Loucy (cell line): ENCODE results near the gene CCL25.

Experiments
- H2AFZ ChIP-seq: fragments of 200-600 bp; sonication (generic); 2 replicates; pipeline ENCODE4 v1.6.0; 2016; ENCODE audit warnings: antibody characterized with exemption, mild to moderate bottlenecking, low read length, moderate library complexity
- H3F3A ChIP-seq: fragments of 200-600 bp; 2 replicates; pipeline ENCODE4 v1.6.0; 2016; ENCODE audit warnings: antibody characterized with exemption, low read depth, mild to moderate bottlenecking
- H3K27me3 ChIP-seq: fragments of 200-600 bp; sonication (generic); 2 replicates; pipeline ENCODE4 v1.6.1; 2014; ENCODE audit warnings: low read length, mild to moderate bottlenecking; ENCODE audit not compliant: insufficient read depth, poor library complexity, severe bottlenecking
- H3K36me3 ChIP-seq: fragments of 200-600 bp; sonication (generic); 2 replicates; pipeline ENCODE4 v1.6.1; 2016; ENCODE audit warnings: low read length; ENCODE audit not compliant: insufficient read depth
- H3K4me1 ChIP-seq: fragments of 200-600 bp; sonication (generic); 2 replicates; pipeline ENCODE4 v1.5.1; 2014; ENCODE audit warnings: low read length, mild to moderate bottlenecking; ENCODE audit not compliant: insufficient read depth, poor library complexity, severe bottlenecking
- H3K4me2 ChIP-seq: fragments of 200-600 bp; sonication (generic); 2 replicates; pipeline ENCODE4 v1.6.0; 2014; ENCODE audit warnings: antibody characterized with exemption, low read length, low read depth, mild to moderate bottlenecking; ENCODE audit not compliant: poor library complexity, severe bottlenecking
- H3K4me3 ChIP-seq: fragments of 200-600 bp; sonication (generic); 2 replicates; pipeline ENCODE4 v1.5.1; 2014; ENCODE audit warnings: low read length, mild to moderate bottlenecking, mixed read lengths; ENCODE audit not compliant: poor library complexity, severe bottlenecking
- H3K79me2 ChIP-seq: fragments of 200-600 bp; sonication (generic); 2 replicates; pipeline ENCODE4 v1.6.1; 2014; ENCODE audit warnings: low read length; ENCODE audit not compliant: insufficient read depth
- H3K9ac ChIP-seq: fragments of 200-600 bp; sonication (generic); 2 replicates; pipeline ENCODE4 v1.6.0; 2014; ENCODE audit warnings: mild to moderate bottlenecking, low read depth, low read length, moderate library complexity; ENCODE audit not compliant: poor library complexity, severe bottlenecking
- H3K9me2 ChIP-seq: fragments of 200-600 bp; sonication (generic); replicated peaks from 2 replicates; pipeline ENCODE4 v1.6.1; 2016; ENCODE audit warnings: low read depth, low read length, mixed read lengths
- H3K9me3 ChIP-seq: fragments of 200-600 bp; sonication (generic); 2 replicates; pipeline ENCODE4 v1.6.1; 2014; ENCODE audit warnings: mild to moderate bottlenecking, antibody characterized with exemption, low read length, low read depth; ENCODE audit not compliant: insufficient read depth
- H4K20me1 ChIP-seq: fragments of 200-600 bp; sonication (generic); 2 replicates; pipeline ENCODE4 v1.6.0; 2014; ENCODE audit warnings: antibody characterized with exemption, low read length, mild to moderate bottlenecking; ENCODE audit not compliant: insufficient read depth, poor library complexity, severe bottlenecking
- CTCF ChIP-seq: fragments of 200-600 bp; sonication (generic); conservative IDR thresholded peaks from 2 replicates; pipeline ENCODE4 v1.5.1; 2014; ENCODE audit warnings: mild to moderate bottlenecking, antibody characterized with exemption, low read length
- EZH2phosphoT487 ChIP-seq: fragments of 200-600 bp; IDR thresholded peaks from 2 replicates; pipeline ENCODE4 v1.6.1; 2018; ENCODE audit warnings: antibody characterized with exemption, mild to moderate bottlenecking, moderate library complexity, borderline replicate concordance

Gene CCL25

DNA sequence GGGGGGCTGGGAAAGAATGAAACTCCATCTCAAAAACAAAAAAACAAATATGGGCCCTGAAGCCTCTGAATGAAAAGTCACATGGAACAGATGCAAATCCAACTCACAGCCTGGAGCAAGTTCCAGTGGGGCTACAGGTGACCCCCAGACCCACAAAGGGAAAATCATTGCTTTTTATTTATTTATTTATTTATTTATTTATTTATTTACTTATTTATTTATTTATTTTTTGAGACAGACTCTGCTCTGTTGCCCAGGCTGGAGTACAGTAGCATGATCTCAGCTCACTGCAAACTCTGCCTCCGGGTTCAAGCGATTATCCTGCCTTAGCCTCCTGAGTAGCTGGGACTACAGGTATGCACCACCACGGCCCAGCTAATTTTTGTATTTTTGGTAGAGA lies 13.3 kb upstream of the CCL25 start:
- Histone ChIP-seq H4K20me1 (no peaks in the 10 kb centered on the region), H3K27me3 (no peaks in the 10 kb centered on the region), H2AFZ (no peak overlapping the region), H3K9me2 (no peaks in the 10 kb centered on the region), H3K4me1 (no peaks in the 10 kb centered on the region), H3K9me3 (no peaks in the 10 kb centered on the region), H3K36me3 (no peaks in the 10 kb centered on the region), H3K4me3 (no peak overlapping the region), H3K4me2 (no peak overlapping the region), H3F3A (no peaks in the 10 kb centered on the region), H3K9ac (no peak overlapping the region), H3K79me2 (no peaks in the 10 kb centered on the region)
- TF ChIP-seq CTCF (no peak), EZH2phosphoT487 (no peak)

GRCh38 chr19:8041531-8041931 lies 11.0 kb upstream of the CCL25 start:
- H3K27me3 ChIP-seq = no peaks in the 10 kb centered on the region
- H3K4me2 ChIP-seq = no peak overlapping the region
- H3K9me2 ChIP-seq = no peaks in the 10 kb centered on the region
- H3K9me3 ChIP-seq = no peaks in the 10 kb centered on the region
- H3K4me3 ChIP-seq = no peak overlapping the region
- no peak overlapping the region for H2AFZ ChIP-seq
- H4K20me1 ChIP-seq = no peaks in the 10 kb centered on the region
- TF ChIP-seq EZH2phosphoT487 = no peak
- TF ChIP-seq CTCF = no peak
- no peaks in the 10 kb centered on the region for H3F3A ChIP-seq
- H3K79me2 ChIP-seq = no peaks in the 10 kb centered on the region
- no peaks in the 10 kb centered on the region for H3K4me1 ChIP-seq
- no peaks in the 10 kb centered on the region for H3K36me3 ChIP-seq
- H3K9ac ChIP-seq = no peak overlapping the region

DNA sequence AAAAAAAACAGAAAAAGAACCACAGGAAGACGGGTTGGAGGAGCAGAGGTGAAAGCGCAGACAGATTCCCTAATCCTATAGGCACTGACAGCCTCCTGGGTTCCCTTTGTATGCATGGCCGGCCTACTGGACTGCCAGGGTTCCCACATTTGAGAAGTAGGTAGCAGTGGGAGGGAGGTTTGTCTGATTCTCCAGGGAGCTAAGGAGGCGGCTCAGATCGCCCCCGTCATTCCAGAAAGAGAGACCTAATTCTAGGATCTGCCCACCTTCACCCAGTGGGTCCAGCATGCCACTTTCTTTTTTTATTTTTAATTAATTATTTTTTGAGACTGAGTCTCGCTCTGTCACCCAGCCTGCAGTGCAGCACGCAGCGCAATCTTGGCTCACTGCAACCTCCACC lies 9.7 kb upstream of the CCL25 start:
- TF ChIP-seq CTCF = no peak
- Histone ChIP-seq H3K4me3 (no peak overlapping the region), H3K9me3 (no peaks in the 10 kb centered on the region), H3K27me3 (no peaks in the 10 kb centered on the region), H3K79me2 (no peaks in the 10 kb centered on the region), H4K20me1 (no peaks in the 10 kb centered on the region), H3K4me2 (no peak overlapping the region), H3K9me2 (no peaks in the 10 kb centered on the region), H3K36me3 (no peaks in the 10 kb centered on the region), H3K9ac (no peak overlapping the region), H2AFZ (no peak overlapping the region), H3F3A (no peaks in the 10 kb centered on the region), H3K4me1 (no peaks in the 10 kb centered on the region)
